Measurements from ENCODE around the gene CCDC12. TPM values are rescaled to one million over a fixed set of nuclear protein-coding genes. Genes with fewer than 3 reads are reported as not detected.

Gene CCDC12
- total RNA-seq, 1 donor from 2014 or later = 60.3 TPM

DNA sequence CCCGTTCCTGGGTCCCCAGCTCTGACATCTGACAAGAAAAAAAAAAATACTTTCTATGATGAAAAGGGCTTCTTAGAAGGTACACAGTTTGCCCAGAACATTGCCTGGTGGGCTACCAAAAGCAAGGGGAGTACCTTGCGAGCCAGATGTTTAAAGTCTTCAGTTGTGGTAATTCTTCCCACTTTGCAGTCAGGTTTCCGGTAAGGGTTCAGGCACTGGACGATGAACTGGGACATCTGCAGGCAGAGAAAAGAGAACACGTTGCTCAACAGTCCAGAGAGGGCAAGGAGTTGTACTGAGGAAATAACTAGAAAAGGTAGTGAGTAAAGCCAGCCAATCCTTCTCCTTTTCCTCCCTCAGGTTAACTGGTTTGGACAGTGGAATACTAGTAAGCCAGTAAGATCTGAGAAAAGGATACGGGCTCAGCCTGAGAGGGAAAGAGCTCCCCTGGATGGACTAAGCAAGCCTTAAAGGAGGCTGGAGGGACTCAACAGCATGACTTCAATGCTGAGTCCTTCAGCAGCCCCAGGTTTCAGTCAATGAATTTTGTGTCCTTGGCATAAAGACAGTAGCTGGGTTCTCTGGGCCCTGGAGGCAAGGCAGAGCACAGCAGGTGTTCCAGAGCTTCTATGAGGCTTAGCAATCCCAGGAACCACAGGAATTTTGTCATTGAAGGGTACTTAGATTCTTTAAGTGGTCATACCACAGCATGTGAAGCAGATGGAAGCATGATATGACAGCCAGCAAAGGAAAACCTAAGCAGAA is 41.1 kb upstream of the CCDC12 start:
- TF ChIP-seq CTCF (conservative IDR thresholded peaks at IDR 0.05; ENCODE audit: low read depth, low read length) = peak; percentile 9
- no peak for DNase-seq (ENCODE audit: low read depth)
- H3K4me3 ChIP-seq (ENCODE audit: low read depth, low read length) = no peak overlapping the region

GRCh38 chr3:47016934-47017435 is 40.4 kb upstream of the CCDC12 start:
- DNase-seq (ENCODE audit: low read depth) = no peak
- no peak overlapping the region for H3K4me3 ChIP-seq (ENCODE audit: low read depth, low read length)

GRCh38 chr3:47016086-47016933 is 39.8 kb upstream of the CCDC12 start:
- no peak overlapping the region for H3K4me3 ChIP-seq (ENCODE audit: low read depth, low read length)
- DNase-seq (ENCODE audit: low read depth) = no peak
- no peak for TF ChIP-seq CTCF (conservative IDR thresholded peaks at IDR 0.05; ENCODE audit: low read depth, low read length)

More at GRCh38 chr3:47016934-47017435, 40.4 kb upstream of the CCDC12 start:
- no peak for TF ChIP-seq CTCF (conservative IDR thresholded peaks at IDR 0.05; ENCODE audit: low read depth, low read length)

GRCh38 chr3:47015151-47015550 is 38.6 kb upstream of the CCDC12 start:
- DNase-seq (ENCODE audit: low read depth) = no peak
- no peak for TF ChIP-seq CTCF (conservative IDR thresholded peaks at IDR 0.05; ENCODE audit: low read depth, low read length)
- H3K4me3 ChIP-seq (ENCODE audit: low read depth, low read length) = no peak overlapping the region

GRCh38 chr3:47014036-47014435 is 37.5 kb upstream of the CCDC12 start:
- H3K4me3 ChIP-seq (ENCODE audit: low read depth, low read length) = no peak overlapping the region
- no peak for DNase-seq (ENCODE audit: low read depth)
- no peak for TF ChIP-seq CTCF (conservative IDR thresholded peaks at IDR 0.05; ENCODE audit: low read depth, low read length)

DNA sequence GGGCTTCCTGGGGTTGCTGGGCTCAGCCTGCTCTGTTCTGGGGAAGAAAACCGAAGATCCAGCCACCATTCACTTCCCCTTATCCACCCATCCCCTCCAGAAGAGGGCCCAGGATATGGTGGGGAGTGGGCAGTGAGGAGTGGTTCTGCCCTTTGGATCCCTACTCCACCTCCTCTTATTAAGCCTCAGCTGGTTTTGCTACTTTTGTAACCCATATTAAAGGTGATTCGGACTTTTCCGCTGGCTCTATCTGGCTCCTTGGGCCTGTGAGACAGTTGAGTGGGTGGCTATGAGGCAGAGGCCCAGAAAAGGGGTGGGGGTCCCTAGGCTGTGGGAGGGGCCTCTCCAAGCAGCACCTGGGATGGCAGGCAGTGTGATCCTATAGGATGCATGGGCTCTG is 36.7 kb upstream of the CCDC12 start:
- DNase-seq (ENCODE audit: low read depth) = no peak
- TF ChIP-seq CTCF (conservative IDR thresholded peaks at IDR 0.05; ENCODE audit: low read depth, low read length) = no peak
- no peak overlapping the region for H3K4me3 ChIP-seq (ENCODE audit: low read depth, low read length)
